SK-N-SH (cell line): ENCODE measurements around the gene DOC2A. TPM values are rescaled to one million over a fixed set of nuclear protein-coding genes. Genes with fewer than 3 reads are reported as not detected.

Experiments
- CTCF ChIA-PET: fragments of 300-600, 350-600 bp; formaldehyde crosslinking; extraction: SDS; loops from one replicate; lab custom pipeline; 2021; lab: Yijun Ruan, JAX
- POLR2A ChIA-PET: fragments of 350-600 bp; sonication (Branson Sonifier 250); formaldehyde crosslinking; extraction: SDS; loops from one replicate; lab custom pipeline; 2020; ENCODE audit warnings: antibody characterized with exemption, inconsistent platforms; lab: Yijun Ruan, JAX
- DNase-seq: peaks from one replicate; pipeline ENCODE4 v3.0.0; 2012
- H2AFZ ChIP-seq: fragments of 200-600 bp; sonication (generic); 2 replicates; pipeline ENCODE4 v1.8.1; 2016; ENCODE audit warnings: antibody characterized with exemption, mild to moderate bottlenecking, low read depth
- H3F3A ChIP-seq: fragments of 200-600 bp; sonication (generic); replicated peaks from 2 replicates; pipeline ENCODE3; 2016; ENCODE audit warnings: antibody characterized with exemption, mild to moderate bottlenecking; ENCODE audit not compliant: insufficient read depth
- H3K27ac ChIP-seq, 2 experiments: fragments of 200-500 bp in 1 of 2; fragments of 200-600 bp in 1 of 2; sonication (Bioruptor generic) in 1 of 2; sonication (generic), shearing (Covaris generic) in 1 of 2; 2 replicates each; pipeline versions ENCODE4 v1.5.1 to v1.6.1; 2014 to 2016; ENCODE audit warnings: low read depth in 2 of 2, inconsistent platforms in 1 of 2, low read length in 1 of 2, mild to moderate bottlenecking in 1 of 2, mixed read lengths in 1 of 2
- H3K27me3 ChIP-seq: fragments of 200-600 bp; sonication (generic), shearing (Covaris generic); 2 replicates; pipeline ENCODE4 v1.6.1; 2016; ENCODE audit warnings: mixed run types; ENCODE audit not compliant: insufficient read depth
- H3K36me3 ChIP-seq, 2 experiments: fragments of 200-500 bp in 1 of 2; fragments of 200-600 bp in 1 of 2; sonication (Bioruptor generic) in 1 of 2; sonication (generic) in 1 of 2; replicated peaks in 1 of 2; 2 replicates each; pipeline versions ENCODE3 to v1.5.1; 2014 to 2016; ENCODE audit warnings: low read length in 1 of 2, mild to moderate bottlenecking in 1 of 2; ENCODE audit not compliant: insufficient read depth in 2 of 2, control insufficient read depth in 1 of 2
- H3K4me1 ChIP-seq, 2 experiments: fragments of 200-500 bp in 1 of 2; fragments of 200-600 bp in 1 of 2; sonication (Bioruptor generic) in 1 of 2; sonication (generic), shearing (Covaris generic) in 1 of 2; 2 replicates each; pipeline versions ENCODE4 v1.5.1 to v1.6.1; 2014 to 2016; ENCODE audit warnings: low read depth in 1 of 2, low read length in 1 of 2, mixed run types in 1 of 2; ENCODE audit not compliant: insufficient read depth in 2 of 2, control insufficient read depth in 1 of 2
- H3K4me2 ChIP-seq: fragments of 200-600 bp; sonication (generic), shearing (Covaris generic); 2 replicates; pipeline ENCODE4 v1.6.1; 2017; ENCODE audit warnings: mixed run types
- H3K4me3 ChIP-seq, 2 experiments: fragments of 200-500 bp in 1 of 2; fragments of 200-600 bp in 1 of 2; sonication (Bioruptor generic) in 1 of 2; sonication (generic), shearing (Covaris generic) in 1 of 2; 2 replicates each; pipeline versions ENCODE4 v1.5.1 to v1.8.1; 2014 to 2016; ENCODE audit warnings: low read depth in 2 of 2, inconsistent platforms in 1 of 2, low read length in 1 of 2, mild to moderate bottlenecking in 1 of 2, mixed read lengths in 1 of 2, moderate library complexity in 1 of 2
- H3K79me2 ChIP-seq: fragments of 200-600 bp; sonication (generic); 2 replicates; pipeline ENCODE4 v1.8.1; 2017; ENCODE audit warnings: mild to moderate bottlenecking; ENCODE audit not compliant: insufficient read depth
- H3K9ac ChIP-seq: fragments of 200-600 bp; sonication (generic); 2 replicates; pipeline ENCODE4 v1.6.1; 2017; ENCODE audit warnings: mixed run types
- H3K9me2 ChIP-seq: fragments of 200-600 bp; sonication (generic); 2 replicates; pipeline ENCODE4 v1.6.1; 2017; ENCODE audit warnings: mixed run types
- H3K9me3 ChIP-seq: fragments of 200-600 bp; sonication (generic); 2 replicates; pipeline ENCODE4 v1.6.1; 2017; ENCODE audit warnings: mixed run types, mild to moderate bottlenecking, moderate library complexity
- H4K20me1 ChIP-seq: fragments of 200-600 bp; sonication (generic); 2 replicates; pipeline ENCODE4 v1.6.1; 2017; ENCODE audit warnings: mild to moderate bottlenecking, mixed run types; ENCODE audit not compliant: insufficient read depth
- CTCF ChIP-seq: fragments of 200-600 bp; sonication (generic); IDR thresholded peaks from 2 replicates; pipeline ENCODE4 v1.6.1; 2017; ENCODE audit warnings: antibody characterized with exemption, mild to moderate bottlenecking, moderate library complexity
- ELF1 ChIP-seq: IDR thresholded peaks from 2 replicates; pipeline ENCODE4 v1.4.0; 2012
- EP300 ChIP-seq, 2 experiments: IDR thresholded peaks; 2 replicates each; pipeline versions ENCODE4 v1.4.0 to v1.6.1; 2012; ENCODE audit warnings: borderline replicate concordance in 1 of 2, low read depth in 1 of 2, low read length in 1 of 2
- EZH2phosphoT487 ChIP-seq: fragments of 200-600 bp; sonication (generic); IDR thresholded peaks from 2 replicates; pipeline ENCODE4 v1.6.1; 2017; ENCODE audit warnings: low read depth, mixed run types, mild to moderate bottlenecking, antibody characterized with exemption, moderate library complexity, borderline replicate concordance
- GABPA ChIP-seq: IDR thresholded peaks from 2 replicates; pipeline ENCODE4 v1.4.0; 2012; ENCODE audit warnings: low read depth, mild to moderate bottlenecking
- GATA2 ChIP-seq: sonication (generic); formaldehyde crosslinking; IDR thresholded peaks from 2 replicates; pipeline ENCODE4 v1.5.0; 2020; ENCODE audit warnings: mild to moderate bottlenecking, missing genetic modification reagents
- MXI1 ChIP-seq: IDR thresholded peaks from 2 replicates; pipeline ENCODE4 v1.6.1; 2012; ENCODE audit warnings: mild to moderate bottlenecking, low read depth, low read length, improper control_type of control experiment
- RCOR1 ChIP-seq: fragments of 150-350 bp; IDR thresholded peaks from 2 replicates; pipeline ENCODE4 v1.6.1; 2017; ENCODE audit warnings: antibody characterized with exemption, low read length
- REST ChIP-seq: IDR thresholded peaks from 2 replicates; pipeline ENCODE4 v1.6.1; 2012; ENCODE audit warnings: mild to moderate bottlenecking, low read depth, low read length, moderate library complexity
- RFX5 ChIP-seq: IDR thresholded peaks from 2 replicates; pipeline ENCODE4 v1.6.1; 2012; ENCODE audit warnings: mild to moderate bottlenecking, improper control_type of control experiment, low read length
- RXRA ChIP-seq: IDR thresholded peaks from 2 replicates; pipeline ENCODE4 v1.4.0; 2012; ENCODE audit warnings: low read depth, mild to moderate bottlenecking, borderline replicate concordance
- SIN3A ChIP-seq: IDR thresholded peaks from 2 replicates; pipeline ENCODE4 v1.6.1; 2012; ENCODE audit warnings: low read depth, mild to moderate bottlenecking, low read length, moderate library complexity, borderline replicate concordance
- USF1 ChIP-seq: IDR thresholded peaks from 2 replicates; pipeline ENCODE4 v1.4.0; 2012; ENCODE audit warnings: low read depth, borderline replicate concordance
- WGBS: methylation state at CpG from one replicate; pipeline ENCODE4 v1.1.6; 2017; ENCODE audit warnings: low lambda C conversion rate; 5-methylcytosine and 5-hydroxymethylcytosine counted together
- polyA plus RNA-seq, 3 experiments: library from polyadenylated mRNA; depleted of rRNA; stranded (reverse); fragments of >200 nt; gene quantifications; 2 replicates each; pipeline ENCODE4 v1.2.3, GENCODE V29; 2012

DOC2A gene
- polyA plus RNA-seq, 1 of the 3 experiments (the other 2 are of a cell fraction): 10.4 TPM

- Histone ChIP-seq H3K79me2 (peaks cover 38% of the 10 kb centered on the region), H3K9me3 (no peaks in the 10 kb centered on the region), H4K20me1 (peaks cover 32% of the 10 kb centered on the region), H3K27ac (no peak overlapping the region), H3K4me3 (no peak overlapping the region), H3F3A (peaks cover 11% of the 10 kb centered on the region), H3K9me2 (no peaks in the 10 kb centered on the region), H3K27me3 (no peaks in the 10 kb centered on the region), H2AFZ (no peak overlapping the region), H3K4me2 (no peak overlapping the region), H3K36me3 (peaks cover 16 to 17% of the 10 kb centered on the region in 2 experiments), H3K9ac (no peak overlapping the region), H3K4me1 (peaks cover 20 to 25% of the 10 kb centered on the region in 2 experiments; a peak in 3 of 4 replicates)
- POLR2A ChIA-PET: interaction anchor here (1.2 to 1.6 kb wide), 2 partner anchors 11 to 17 kb away, joined by 3 to 10 read pairs; partner anchors contain the start of gene TMEM219
- 92% methylated on average over 1 of the region's 1 CpG for WGBS
- CTCF ChIA-PET: interaction anchor here (0.9 to 8.2 kb wide), 7 partner anchors 34 to 182 kb away, joined by 3 to 41 read pairs (median 4); partner anchors contain the start of genes CDIPT, KIF22 and TLCD3B
- no peak for DNase-seq
- TF ChIP-seq MXI1: no peak
- no peak for TF ChIP-seq RFX5
- no peak for TF ChIP-seq EZH2phosphoT487
- TF ChIP-seq USF1: no peak
- no peak for TF ChIP-seq GABPA
- TF ChIP-seq GATA2 (CRISPR knock-in tag): no peak
- TF ChIP-seq EP300 (IDR thresholded peaks at IDR 0.05; ENCODE audit: borderline replicate concordance in 1 of 2, low read depth in 1 of 2, low read length in 1 of 2): no peak
- TF ChIP-seq ELF1: no peak
- TF ChIP-seq REST: no peak
- TF ChIP-seq RXRA: no peak
- TF ChIP-seq RCOR1: no peak
- TF ChIP-seq CTCF: no peak
- no peak for TF ChIP-seq SIN3A
Observed at GRCh38 chr16:29972500-29972899, 38.3 kb downstream of the DOC2A start.
